ENCODE results near the gene PARD3B.

DNA sequence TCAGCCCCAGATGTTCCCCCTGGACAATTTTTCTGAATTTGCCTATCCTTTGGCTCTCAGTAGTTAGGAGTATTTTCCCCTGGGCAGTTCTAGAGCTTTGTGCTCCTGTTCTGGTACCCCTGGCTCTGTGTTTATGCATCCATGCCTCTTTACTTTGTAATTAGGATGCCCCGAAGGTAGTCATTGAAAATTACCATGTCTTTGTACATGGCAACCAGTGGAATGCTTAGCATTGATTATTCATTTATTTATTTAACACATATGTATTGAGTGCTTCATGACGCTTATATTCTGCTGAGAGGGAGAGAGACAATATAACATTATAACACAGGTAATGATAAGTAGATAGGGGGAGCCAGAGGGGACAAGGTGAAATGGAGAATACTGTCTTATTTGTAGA lies 346.5 kb downstream of the PARD3B start:
- TF ChIP-seq POLR2A (IDR thresholded peaks at IDR 0.05; ENCODE audit: low read depth, low read length) (no peak), POLR2AphosphoS5 (IDR thresholded peaks at IDR 0.05; ENCODE audit: low read depth, low read length) (no peak), TAF1 (IDR thresholded peaks at IDR 0.05; ENCODE audit: borderline replicate concordance, low read depth, low read length) (no peak)

All from GM12892 (cell line).